ENCODE data around the gene MYH14. TPM values are rescaled to one million over a fixed set of nuclear protein-coding genes. Genes with fewer than 3 reads are reported as not detected.

MYH14 gene
- total and polyA plus RNA-seq, 2 of the 4 experiments (the other 2 are of a cell fraction): not detected

DNA sequence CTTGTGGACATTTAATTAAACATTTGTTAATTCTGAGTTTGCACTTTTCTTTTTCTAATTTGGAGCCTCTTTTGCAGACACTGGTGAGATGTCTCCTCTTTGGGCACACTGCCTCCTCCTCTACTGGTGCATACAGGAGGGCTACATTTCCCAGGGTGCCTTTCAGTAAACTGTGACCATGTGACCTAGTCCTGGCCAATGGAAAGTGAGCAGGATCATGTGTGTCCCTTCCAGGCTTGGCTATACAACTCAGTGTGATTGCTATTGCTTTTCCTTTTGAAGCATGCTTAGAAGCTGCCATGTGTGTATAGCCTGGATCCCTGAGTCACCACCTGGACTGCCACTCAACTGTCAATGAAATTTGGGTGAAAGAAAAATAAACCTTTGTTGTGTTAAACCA is 44.8 kb upstream of the MYH14 start:
- Histone ChIP-seq H2AK5ac (ENCODE audit: low read depth, low read length) (no peak overlapping the region), H3K79me1 (ENCODE audit: low read depth in 1 of 2, low read length in 2 of 2) (no peaks in the 10 kb centered on the region), H3K4ac (ENCODE audit: low read depth, low read length) (no peak overlapping the region), H4K91ac (ENCODE audit: insufficient read depth, low read depth, low read length) (no peak overlapping the region), H2BK15ac (ENCODE audit: low read depth, low read length) (no peak overlapping the region), H3K9me3 (ENCODE audit: control insufficient read depth, insufficient read depth, low read length) (peaks cover 9% of the 10 kb centered on the region), H3K4me3 (ENCODE audit: insufficient read depth, low read depth, low read length) (no peak overlapping the region), H2BK20ac (ENCODE audit: low read depth, low read length) (no peak overlapping the region), H2BK5ac (ENCODE audit: low read depth, low read length, poor library complexity, severe bottlenecking) (no peak overlapping the region), H2AK9ac (replicated peaks; ENCODE audit: low read depth, low read length, poor library complexity) (no peak overlapping the region), H3K23ac (ENCODE audit: low read depth, low read length) (no peak overlapping the region), H3K4me1 (ENCODE audit: control insufficient read depth, insufficient read depth, low read length) (no peaks in the 10 kb centered on the region), H2AFZ (replicated peaks; ENCODE audit: low read length, poor library complexity) (no peak overlapping the region), H4K5ac (ENCODE audit: low read depth, low read length) (no peak overlapping the region), H3K9me1 (ENCODE audit: insufficient read depth, low read length) (no peaks in the 10 kb centered on the region), H3K27ac (ENCODE audit: insufficient read depth, low read length) (no peak overlapping the region), H4K8ac (ENCODE audit: low read depth in 2 of 2, low read length in 2 of 2) (no peak overlapping the region), H3K27me3 (ENCODE audit: control insufficient read depth, insufficient read depth, low read length) (no peaks in the 10 kb centered on the region), H3K14ac (replicated peaks; ENCODE audit: low read depth, low read length) (no peak overlapping the region), H3K18ac (ENCODE audit: low read depth, low read length) (no peak overlapping the region), H2BK120ac (ENCODE audit: low read depth, low read length) (no peak overlapping the region), H3K56ac (ENCODE audit: extremely low read depth, insufficient read depth, low read length) (no peak overlapping the region), H3K36me3 (ENCODE audit: control insufficient read depth, insufficient read depth, low read length) (no peaks in the 10 kb centered on the region), H3K4me2 (ENCODE audit: low read depth, low read length) (no peak overlapping the region), H4K20me1 (ENCODE audit: insufficient read depth, low read length) (no peaks in the 10 kb centered on the region), H3K9ac (ENCODE audit: low read depth, low read length) (no peak overlapping the region)
- no TSS peak for BruUV-seq (replicated peaks)
- CTCF ChIA-PET: no interaction called here
- in situ Hi-C loops (cut with MboI; ENCODE audit: low sequenced_read_pairs): no loop called here
- DNase-seq (no peak), ATAC-seq (ENCODE audit: low read depth) (no peak)
- POLR2A ChIA-PET (ENCODE audit: unreplicated experiment): no interaction called here
- TF ChIP-seq CHD1 (IDR thresholded peaks at IDR 0.05; ENCODE audit: low read depth, low read length) (no peak), RAD21 (IDR thresholded peaks at IDR 0.05; ENCODE audit: low read length) (no peak), RCOR1 (IDR thresholded peaks at IDR 0.05; ENCODE audit: insufficient replicate concordance, low read length) (no peak), RFX5 (IDR thresholded peaks at IDR 0.05; ENCODE audit: low read depth, low read length) (no peak), MAZ (IDR thresholded peaks at IDR 0.05; ENCODE audit: borderline replicate concordance, low read depth, low read length) (no peak), FOS (IDR thresholded peaks at IDR 0.05; ENCODE audit: low read depth, low read length) (no peak), BHLHE40 (IDR thresholded peaks at IDR 0.05; ENCODE audit: low read depth, low read length) (no peak), CEBPB (IDR thresholded peaks at IDR 0.05; ENCODE audit: low read depth, low read length) (no peak), SMC3 (IDR thresholded peaks at IDR 0.05; ENCODE audit: low read depth, low read length) (no peak), POLR2A (IDR thresholded peaks at IDR 0.05; ENCODE audit: low read depth, low read length) (no peak), MAFK (IDR thresholded peaks at IDR 0.05; ENCODE audit: low read depth, low read length) (no peak), MXI1 (IDR thresholded peaks at IDR 0.05; ENCODE audit: borderline replicate concordance, low read depth, low read length) (no peak), NFE2L2 (IDR thresholded peaks at IDR 0.05; ENCODE audit: low read depth, low read length) (no peak)
- TF ChIP-seq, protein P1, sequence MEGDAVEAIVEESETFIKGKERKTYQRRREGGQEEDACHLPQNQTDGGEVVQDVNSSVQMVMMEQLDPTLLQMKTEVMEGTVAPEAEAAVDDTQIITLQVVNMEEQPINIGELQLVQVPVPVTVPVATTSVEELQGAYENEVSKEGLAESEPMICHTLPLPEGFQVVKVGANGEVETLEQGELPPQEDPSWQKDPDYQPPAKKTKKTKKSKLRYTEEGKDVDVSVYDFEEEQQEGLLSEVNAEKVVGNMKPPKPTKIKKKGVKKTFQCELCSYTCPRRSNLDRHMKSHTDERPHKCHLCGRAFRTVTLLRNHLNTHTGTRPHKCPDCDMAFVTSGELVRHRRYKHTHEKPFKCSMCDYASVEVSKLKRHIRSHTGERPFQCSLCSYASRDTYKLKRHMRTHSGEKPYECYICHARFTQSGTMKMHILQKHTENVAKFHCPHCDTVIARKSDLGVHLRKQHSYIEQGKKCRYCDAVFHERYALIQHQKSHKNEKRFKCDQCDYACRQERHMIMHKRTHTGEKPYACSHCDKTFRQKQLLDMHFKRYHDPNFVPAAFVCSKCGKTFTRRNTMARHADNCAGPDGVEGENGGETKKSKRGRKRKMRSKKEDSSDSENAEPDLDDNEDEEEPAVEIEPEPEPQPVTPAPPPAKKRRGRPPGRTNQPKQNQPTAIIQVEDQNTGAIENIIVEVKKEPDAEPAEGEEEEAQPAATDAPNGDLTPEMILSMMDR (conservative IDR thresholded peaks at IDR 0.05; ENCODE audit: low read depth, low read length): no peak
- TF ChIP-seq, protein P2, sequence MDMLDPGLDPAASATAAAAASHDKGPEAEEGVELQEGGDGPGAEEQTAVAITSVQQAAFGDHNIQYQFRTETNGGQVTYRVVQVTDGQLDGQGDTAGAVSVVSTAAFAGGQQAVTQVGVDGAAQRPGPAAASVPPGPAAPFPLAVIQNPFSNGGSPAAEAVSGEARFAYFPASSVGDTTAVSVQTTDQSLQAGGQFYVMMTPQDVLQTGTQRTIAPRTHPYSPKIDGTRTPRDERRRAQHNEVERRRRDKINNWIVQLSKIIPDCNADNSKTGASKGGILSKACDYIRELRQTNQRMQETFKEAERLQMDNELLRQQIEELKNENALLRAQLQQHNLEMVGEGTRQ (IDR thresholded peaks at IDR 0.05; ENCODE audit: low read depth, low read length): no peak
- TF ChIP-seq, protein P3, sequence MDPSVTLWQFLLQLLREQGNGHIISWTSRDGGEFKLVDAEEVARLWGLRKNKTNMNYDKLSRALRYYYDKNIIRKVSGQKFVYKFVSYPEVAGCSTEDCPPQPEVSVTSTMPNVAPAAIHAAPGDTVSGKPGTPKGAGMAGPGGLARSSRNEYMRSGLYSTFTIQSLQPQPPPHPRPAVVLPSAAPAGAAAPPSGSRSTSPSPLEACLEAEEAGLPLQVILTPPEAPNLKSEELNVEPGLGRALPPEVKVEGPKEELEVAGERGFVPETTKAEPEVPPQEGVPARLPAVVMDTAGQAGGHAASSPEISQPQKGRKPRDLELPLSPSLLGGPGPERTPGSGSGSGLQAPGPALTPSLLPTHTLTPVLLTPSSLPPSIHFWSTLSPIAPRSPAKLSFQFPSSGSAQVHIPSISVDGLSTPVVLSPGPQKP (IDR thresholded peaks at IDR 0.05; ENCODE audit: borderline replicate concordance, low read depth, low read length): no peak
- dilution Hi-C loops (cut with HindIII; ENCODE audit: low sequenced_read_pairs, unreplicated experiment): no loop called here
- intact Hi-C loops (cut with micrococcal nuclease): no loop called here

Data from IMR-90 (cell line).